Lower lobe of right lung (tissue), 2 donors: ENCODE measurements around the gene EYA4. TPM values are rescaled to one million over a fixed set of nuclear protein-coding genes. Genes with fewer than 3 reads are reported as not detected.

Experiments
- ATAC-seq, 2 donors: fragments of 200-7000 bp; cut with Tn5 transposase; one replicate each; pipeline ENCODE4 v1.9.1; 2020 to 2022; ENCODE audit warnings: mild to moderate bottlenecking in 2 of 2, moderate library complexity in 2 of 2
- DNase-seq: peaks from one replicate; pipeline ENCODE4 v3.0.0-alpha.2; 2020
- H3K27ac ChIP-seq: fragments of 200-600 bp; one replicate; pipeline ENCODE4 v1.8.0; 2022
- H3K27me3 ChIP-seq: fragments of 200-600 bp; one replicate; pipeline ENCODE4 v1.8.0; 2022; ENCODE audit warnings: low read depth
- H3K36me3 ChIP-seq: fragments of 200-600 bp; one replicate; pipeline ENCODE4 v1.8.0; 2022; ENCODE audit warnings: mild to moderate bottlenecking
- H3K4me1 ChIP-seq: fragments of 200-600 bp; one replicate; pipeline ENCODE4 v1.8.0; 2022
- H3K4me3 ChIP-seq: fragments of 200-600 bp; one replicate; pipeline ENCODE4 v1.8.0; 2022; ENCODE audit warnings: mild to moderate bottlenecking
- H3K9me3 ChIP-seq: fragments of 200-600 bp; one replicate; pipeline ENCODE4 v1.8.0; 2022
- CTCF ChIP-seq: fragments of 200-600 bp; IDR thresholded peaks from one replicate; pipeline ENCODE4 v1.8.0; 2022; ENCODE audit warnings: antibody characterized with exemption, mild to moderate bottlenecking
- intact Hi-C: fragments of 100-400 bp; cut with DNase I; formaldehyde crosslinking; loops from one replicate; pipeline ENCODE4 v1.11.0; 2022
- total RNA-seq: library from RNA; stranded (reverse); fragmentation: NEBNext Ultra II Directional; extraction: Animal tissue kit (Norgen Biotek cat#: 25700); gene quantifications from one replicate; pipeline ENCODE4 v1.2.1, GENCODE V29; 2021
- donor health status: DM: no; HTN: yes; CAD: no; lungs with severe emphysema.

The EYA4 gene
- total RNA-seq, 1 donor from 2014 or later = 2.6 TPM

- TF ChIP-seq CTCF = no peak
- DNase-seq (no peak), ATAC-seq (no peak)
- H3K4me1 ChIP-seq = no peaks in the 10 kb centered on the region
- H3K27me3 ChIP-seq = no peaks in the 10 kb centered on the region
- H3K36me3 ChIP-seq = no peaks in the 10 kb centered on the region
- no peak overlapping the region for H3K27ac ChIP-seq
- H3K9me3 ChIP-seq = no peaks in the 10 kb centered on the region
- no peak overlapping the region for H3K4me3 ChIP-seq
- intact Hi-C loops = no loop called here
Observed at GRCh38 chr6:133277900-133278545, 36.9 kb downstream of the EYA4 start.

- no peak for TF ChIP-seq CTCF
- Histone ChIP-seq H3K9me3 (no peaks in the 10 kb centered on the region), H3K36me3 (no peaks in the 10 kb centered on the region), H3K4me3 (no peak overlapping the region), H3K4me1 (no peaks in the 10 kb centered on the region), H3K27me3 (no peaks in the 10 kb centered on the region), H3K27ac (no peak overlapping the region)
- ATAC-seq (peak in 1 of 2 donors; percentile 24), DNase-seq (no peak)
- intact Hi-C loops = no loop called here
Observed at GRCh38 chr6:133286765-133287164, 45.6 kb downstream of the EYA4 start.

GRCh38 chr6:133288662-133289061 lies 47.5 kb downstream of the EYA4 start:
- no peaks in the 10 kb centered on the region for H3K4me1 ChIP-seq
- no peaks in the 10 kb centered on the region for H3K36me3 ChIP-seq
- DNase-seq (no peak), ATAC-seq (no peak)
- H3K27me3 ChIP-seq = no peaks in the 10 kb centered on the region
- no peak overlapping the region for H3K27ac ChIP-seq
- intact Hi-C loops = no loop called here
- no peaks in the 10 kb centered on the region for H3K9me3 ChIP-seq
- no peak for TF ChIP-seq CTCF
- H3K4me3 ChIP-seq = no peak overlapping the region

- TF ChIP-seq CTCF = no peak
- no peaks in the 10 kb centered on the region for H3K4me1 ChIP-seq
- H3K4me3 ChIP-seq = no peak overlapping the region
- no peak for DNase-seq
- no peaks in the 10 kb centered on the region for H3K36me3 ChIP-seq
- no peaks in the 10 kb centered on the region for H3K27me3 ChIP-seq
- intact Hi-C loops = no loop called here
- no peak overlapping the region for H3K27ac ChIP-seq
- no peaks in the 10 kb centered on the region for H3K9me3 ChIP-seq
- ATAC-seq = no peak
Observed at GRCh38 chr6:133289733-133290306, 48.7 kb downstream of the EYA4 start.

- Histone ChIP-seq H3K4me1 (no peaks in the 10 kb centered on the region), H3K27ac (no peak overlapping the region), H3K9me3 (no peaks in the 10 kb centered on the region), H3K27me3 (no peaks in the 10 kb centered on the region), H3K36me3 (no peaks in the 10 kb centered on the region), H3K4me3 (no peak overlapping the region)
- ATAC-seq (no peak), DNase-seq (no peak)
- no peak for TF ChIP-seq CTCF
- intact Hi-C loops = no loop called here
Observed at GRCh38 chr6:133290930-133291329, 49.8 kb downstream of the EYA4 start.
